ENCODE measurements around the gene RANBP3L.

The RANBP3L gene

DNA sequence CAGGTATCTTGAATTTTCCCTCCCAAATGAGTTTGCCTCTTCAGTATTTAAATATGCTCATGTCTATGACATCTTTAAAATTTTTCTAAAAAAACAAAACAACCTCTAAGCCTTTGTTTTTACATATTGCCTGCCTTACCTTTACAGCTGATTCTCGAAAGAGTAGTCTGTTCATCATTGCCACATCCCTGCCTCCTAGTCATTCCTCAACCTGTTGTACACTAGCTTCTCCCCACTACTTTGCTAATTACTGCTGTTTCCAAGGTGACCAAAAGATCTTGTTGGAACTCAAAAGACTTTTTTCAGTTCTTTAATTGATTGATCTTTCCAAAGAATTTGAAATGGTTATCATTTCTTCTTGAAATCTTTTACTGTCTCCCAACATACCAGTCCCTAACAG is 58.0 kb downstream of the RANBP3L start:
- DNase-seq (ENCODE audit: low read depth in 2 of 2), result no peak

DNA sequence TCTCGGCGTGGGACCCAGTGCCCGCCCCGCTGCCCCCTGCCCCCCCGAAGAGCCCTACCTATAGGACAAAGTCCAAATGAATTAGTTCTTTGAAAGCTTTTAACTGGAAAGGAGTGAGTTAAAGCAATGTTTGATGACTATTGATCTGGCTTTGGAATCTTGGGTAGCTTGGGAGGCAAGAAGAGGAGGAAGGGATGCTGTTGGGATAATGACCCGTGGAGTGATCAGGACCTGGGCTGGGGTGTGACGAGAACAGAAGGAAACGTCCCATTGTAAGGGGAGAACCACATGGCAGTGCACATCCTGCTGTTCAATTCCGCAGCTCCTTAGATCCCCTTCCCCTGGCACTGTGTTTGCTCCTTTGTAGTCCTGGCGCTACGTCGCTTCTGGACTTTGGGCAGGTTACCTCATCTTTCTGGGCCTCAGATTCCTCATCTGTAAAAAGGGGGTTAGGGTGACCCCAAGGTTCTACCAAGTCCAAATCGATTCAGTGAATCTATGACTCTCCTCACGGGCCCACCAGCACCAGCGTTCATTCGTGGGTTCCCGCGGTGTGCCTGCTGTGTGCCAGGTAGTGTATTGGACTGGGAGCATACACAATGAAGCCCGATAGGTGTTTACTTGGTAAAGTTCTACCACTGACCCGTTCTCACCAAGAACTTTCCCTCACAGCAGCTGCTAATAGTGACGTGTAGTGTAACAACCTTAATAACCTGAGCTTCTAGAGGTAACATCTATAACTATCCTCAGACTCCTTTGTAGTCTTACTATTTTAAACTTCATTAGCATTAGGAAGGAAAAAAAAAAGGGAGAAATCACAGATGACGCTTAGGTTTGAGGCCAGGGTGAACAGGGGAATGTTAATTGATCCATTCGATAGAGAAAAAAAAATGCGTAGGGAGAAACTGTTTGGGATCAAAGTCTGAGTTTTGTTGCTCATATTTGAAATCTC is 58.9 kb downstream of the RANBP3L start:
- DNase-seq (ENCODE audit: low read depth in 2 of 2), result no peak

DNA sequence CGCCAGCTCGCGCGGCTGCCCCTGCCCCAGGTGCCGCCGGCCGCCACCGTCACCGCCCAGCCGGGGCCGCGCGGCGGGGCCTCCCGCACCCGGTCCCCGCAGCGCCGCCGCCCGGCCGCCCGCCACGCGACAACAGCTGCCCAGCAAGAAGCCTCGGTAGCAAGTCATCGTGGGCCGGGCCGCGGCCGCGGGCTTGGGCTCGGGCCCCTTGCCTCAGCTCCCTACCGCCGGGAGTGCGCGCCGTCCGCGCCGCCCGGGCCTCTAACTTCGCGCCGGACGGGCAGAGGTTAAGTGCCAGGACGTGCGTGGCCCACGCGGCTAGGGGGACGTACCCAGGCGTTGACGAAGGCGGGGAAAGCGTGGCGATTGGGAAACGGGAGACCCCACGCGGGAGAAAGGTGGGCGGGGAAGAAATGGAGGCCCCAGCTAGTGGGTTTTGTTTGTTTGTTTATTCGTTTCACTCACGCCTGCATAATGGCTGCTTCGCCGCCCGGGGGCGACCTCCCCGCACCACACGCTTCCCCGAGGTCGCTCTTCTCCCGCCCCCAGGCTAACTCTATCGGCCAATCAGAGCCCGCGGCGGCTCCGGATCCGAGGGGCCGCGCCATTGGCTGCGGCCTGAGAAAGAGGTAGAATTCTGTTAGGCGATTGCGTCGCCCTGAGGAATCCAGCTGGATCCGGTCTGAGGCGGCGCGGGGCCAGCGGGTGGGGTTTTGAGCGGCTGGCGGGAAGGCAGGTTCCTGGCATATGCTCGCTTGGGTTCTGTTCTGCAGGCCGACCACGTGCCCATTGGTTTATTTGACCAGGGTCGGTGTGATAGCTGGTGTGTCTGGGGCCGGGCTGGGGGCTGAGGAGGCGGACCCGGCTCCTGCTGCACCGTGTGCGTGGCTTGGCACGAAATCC is 59.8 kb downstream of the RANBP3L start, which contains the start of gene NADK2:
TSS of gene NADK2 (minus strand) at position 295 of the 903 bp plus-strand sequence. CDS start at position 168, 127 bp downstream.
- peak; percentile 87 for DNase-seq (ENCODE audit: low read depth in 2 of 2)

DNA sequence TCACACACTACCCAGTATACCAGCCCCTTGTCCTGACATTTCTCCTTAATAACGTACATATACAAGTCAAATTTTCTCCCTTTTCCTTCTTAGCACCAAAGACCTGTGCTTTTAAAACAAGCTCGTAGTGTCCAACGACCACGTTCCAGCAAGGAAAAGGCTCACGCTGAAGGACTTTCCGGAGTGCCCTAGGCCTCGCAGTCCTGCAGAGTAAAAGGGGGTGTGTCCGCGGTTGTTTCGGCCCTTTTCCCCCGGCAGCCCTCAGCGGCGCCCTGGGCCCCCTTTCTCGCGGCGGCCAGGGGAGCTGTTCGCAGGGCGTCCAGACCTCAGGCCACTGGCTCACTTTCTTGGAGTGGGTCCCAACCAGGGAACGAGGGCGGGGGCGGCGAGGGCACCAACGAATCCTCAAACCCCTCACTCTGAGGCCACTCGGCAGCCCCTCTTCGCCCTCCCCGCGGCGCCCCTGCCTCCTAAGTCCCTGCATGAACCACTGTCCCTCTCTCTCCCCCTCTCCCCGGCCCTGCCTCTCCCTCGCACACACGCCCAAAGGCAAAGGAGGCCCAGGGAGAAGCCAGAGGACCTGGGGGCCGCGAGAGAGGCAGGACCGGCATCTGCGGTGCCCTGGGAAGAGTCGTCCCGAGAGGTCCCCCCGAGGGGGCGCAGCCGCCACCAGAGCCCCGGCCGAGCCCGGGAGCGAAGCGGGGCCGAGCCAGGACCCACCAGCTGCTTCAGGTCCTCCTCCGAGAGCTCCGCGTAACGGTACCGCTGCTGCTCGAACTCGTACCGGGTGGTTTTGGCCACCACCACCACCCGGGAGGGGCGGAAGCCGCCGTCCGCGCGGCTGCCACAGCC is 60.7 kb downstream of the RANBP3L start:
- DNase-seq (ENCODE audit: low read depth in 2 of 2), result peak in 1 of 2 donors; percentile 20

DNA sequence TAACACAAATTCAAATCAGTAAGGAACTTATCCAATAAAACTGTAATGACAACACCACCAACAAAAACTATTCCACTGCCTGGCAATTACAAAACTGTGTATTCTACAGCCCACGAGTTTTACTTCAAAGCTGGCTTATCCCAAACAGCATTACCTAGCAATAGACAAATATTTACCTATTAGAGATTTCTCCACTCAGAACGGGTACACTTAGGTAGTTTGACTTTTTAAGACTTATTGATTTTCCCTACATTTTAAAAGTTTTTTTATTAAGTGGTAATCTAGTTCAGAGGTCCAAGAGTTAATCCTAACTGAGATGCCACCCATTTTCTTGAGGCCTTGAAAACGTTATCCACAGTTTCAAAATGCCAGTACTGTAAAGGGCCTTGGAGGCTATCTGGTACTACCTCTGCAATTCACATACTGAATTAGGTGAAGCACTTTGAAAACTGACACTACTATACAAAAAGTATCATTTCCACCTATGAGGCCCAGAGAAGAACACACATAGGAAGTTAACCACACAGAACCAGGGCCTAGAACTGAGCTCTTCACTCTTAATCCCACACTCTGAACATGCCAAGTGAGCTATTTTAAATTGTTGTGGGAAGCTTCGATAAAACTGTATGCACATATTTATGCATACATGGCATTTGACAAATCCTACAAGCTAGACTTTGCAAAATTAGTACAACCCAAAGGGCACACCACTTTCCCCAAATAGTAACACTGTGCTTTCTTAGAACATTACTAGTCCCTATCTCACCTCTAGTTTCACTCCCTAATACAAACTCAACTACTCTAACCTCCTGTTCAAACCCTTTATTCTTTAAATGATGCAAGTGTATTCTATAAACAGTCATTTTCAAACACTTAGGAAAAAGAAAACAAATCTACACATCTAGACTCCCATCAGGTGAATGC is 62.1 kb downstream of the RANBP3L start:
- no peak for DNase-seq (ENCODE audit: low read depth in 2 of 2)

DNA sequence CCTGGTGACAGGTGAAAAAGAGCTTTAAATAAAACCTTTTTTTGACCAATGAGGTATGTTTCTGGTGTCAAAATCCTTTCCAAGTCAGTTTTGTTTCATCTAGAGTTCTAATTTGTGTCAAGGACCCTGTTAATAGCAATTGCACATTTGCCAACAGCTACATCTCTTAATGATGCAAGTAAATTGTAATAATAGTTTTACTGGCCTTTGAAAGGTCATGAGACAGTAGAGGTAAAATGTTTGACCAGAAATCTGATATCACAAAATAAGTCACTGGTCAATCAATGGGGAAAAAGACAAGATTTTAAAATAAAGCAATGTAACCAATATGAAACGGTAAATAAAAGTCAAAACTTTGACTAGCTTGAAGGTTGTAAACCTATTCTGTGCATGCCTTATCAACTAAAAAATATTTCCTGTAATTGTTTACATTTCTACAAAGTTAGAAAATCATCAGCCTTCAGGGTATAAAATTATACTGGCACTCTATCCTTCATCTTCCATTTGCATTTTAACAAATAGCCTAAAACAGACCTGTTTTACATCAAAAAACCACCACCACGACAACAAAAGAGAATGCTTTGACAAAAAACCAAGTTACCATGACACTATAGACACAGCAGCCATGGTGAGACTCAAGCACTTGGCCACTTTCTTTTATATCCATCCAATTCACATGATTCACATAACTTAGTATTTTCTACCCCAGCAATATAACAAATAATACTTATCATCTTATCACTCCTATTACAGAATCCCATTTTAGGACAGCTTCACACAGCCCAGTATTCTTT is 63.0 kb downstream of the RANBP3L start:
- DNase-seq (ENCODE audit: low read depth in 2 of 2), result no peak

DNA sequence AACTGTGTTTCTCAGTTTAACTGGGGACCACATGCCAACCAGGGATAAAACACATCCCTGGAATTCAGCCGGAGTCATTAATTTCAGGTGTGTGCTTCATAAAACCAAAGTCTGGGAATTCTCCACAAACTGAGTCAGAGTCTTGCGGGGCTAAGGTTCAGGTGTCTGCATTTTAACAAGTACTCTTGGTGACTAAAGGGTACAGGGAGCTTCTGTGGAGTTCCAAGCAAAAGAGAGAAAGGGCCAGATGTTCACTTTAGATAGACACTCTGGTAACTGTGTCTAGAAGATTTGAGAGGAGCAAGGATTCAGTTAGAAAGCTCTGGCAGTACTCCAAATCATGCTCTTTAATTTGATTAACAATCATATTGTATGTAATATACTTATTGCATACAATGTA is 64.0 kb downstream of the RANBP3L start:
- no peak for DNase-seq (ENCODE audit: low read depth in 2 of 2)

DNA sequence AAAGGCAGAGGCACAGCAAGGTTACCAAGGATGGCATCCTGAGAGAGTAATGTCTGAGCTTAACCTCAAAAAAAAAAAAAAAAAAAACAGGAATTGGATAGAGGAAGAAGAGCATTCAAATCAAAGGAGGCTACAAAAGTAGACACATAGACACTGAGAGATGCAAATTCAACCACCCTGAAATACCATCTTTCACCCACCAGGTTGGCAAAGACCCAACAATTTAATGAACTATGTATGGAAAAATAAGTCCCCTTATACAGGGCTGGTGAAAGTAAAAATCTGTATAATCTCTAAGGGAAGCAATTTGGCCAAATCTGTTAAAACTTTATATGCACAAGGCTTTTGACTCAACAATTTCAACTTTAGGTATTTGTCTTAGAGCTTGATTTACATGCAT is 64.9 kb downstream of the RANBP3L start:
- DNase-seq (ENCODE audit: low read depth in 2 of 2), result no peak

DNA sequence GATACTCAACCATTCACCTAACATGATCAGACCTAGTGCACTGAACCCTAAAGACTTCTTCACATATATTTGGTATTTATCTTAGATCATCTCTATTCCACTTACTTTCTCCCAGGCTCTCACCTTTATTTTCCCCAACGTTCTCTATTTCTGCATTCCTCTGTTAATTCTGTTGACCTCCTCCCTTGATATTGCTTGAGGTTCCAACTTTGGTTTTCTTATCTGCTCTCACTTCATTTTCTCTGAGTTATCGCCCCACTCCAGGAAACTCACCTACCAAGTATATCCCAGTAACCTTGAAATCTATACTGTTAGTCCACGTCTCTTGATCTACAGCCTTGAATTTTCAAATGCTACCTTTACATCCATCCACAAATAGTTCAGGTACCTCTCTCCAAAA is 69.2 kb downstream of the RANBP3L start:
- DNase-seq (ENCODE audit: low read depth in 2 of 2), result no peak

DNA sequence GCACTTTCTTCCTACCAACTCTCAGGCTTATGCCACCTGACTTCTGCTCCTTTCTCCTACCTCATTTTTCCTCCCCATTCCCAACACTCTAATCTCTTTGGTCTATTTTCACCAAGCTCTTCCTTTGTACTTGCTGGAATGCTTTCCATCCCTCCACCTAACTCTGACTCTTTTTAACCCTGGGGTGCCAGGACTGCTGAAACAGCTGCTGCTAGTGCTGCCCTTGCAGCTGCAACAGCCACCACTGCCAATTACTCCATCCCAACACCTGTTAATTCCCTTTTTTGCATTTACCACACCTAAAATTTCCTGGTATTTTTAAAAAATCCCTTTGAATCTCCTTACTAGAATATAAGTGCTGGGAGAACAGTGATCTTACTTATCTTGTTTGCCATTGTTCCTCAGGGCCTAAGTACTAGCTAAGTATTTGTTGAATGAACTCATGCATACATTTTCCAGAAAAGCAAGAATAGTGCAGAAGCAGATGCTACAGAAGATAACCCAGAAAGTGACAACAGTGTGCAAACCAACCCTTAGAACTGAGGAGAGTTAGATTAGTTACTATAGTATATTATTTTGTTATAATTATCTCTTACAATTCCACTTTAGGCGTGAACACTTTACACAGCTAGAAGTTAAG is 71.4 kb downstream of the RANBP3L start:
- DNase-seq (ENCODE audit: low read depth in 2 of 2), result no peak

DNA sequence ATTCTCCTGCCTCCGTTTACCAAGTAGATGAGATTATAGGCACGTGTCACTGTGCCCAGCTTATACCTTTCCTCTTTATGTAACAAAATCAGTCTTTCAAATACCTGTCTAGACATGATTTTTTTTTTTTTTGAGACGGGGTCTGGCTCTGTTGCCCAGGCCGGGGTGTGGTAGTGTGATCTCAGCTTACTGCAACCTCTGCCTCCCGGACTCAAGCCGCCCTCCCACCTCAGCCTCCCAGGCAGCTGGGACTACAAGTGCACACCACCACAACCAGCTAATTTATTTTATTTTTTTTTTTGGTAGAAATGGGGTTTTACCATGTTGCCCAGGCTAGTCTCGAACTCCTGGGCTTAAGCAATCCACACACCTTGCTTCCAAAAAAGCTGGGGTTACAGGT is 73.2 kb downstream of the RANBP3L start:
- DNase-seq (ENCODE audit: low read depth in 2 of 2), result no peak

DNA sequence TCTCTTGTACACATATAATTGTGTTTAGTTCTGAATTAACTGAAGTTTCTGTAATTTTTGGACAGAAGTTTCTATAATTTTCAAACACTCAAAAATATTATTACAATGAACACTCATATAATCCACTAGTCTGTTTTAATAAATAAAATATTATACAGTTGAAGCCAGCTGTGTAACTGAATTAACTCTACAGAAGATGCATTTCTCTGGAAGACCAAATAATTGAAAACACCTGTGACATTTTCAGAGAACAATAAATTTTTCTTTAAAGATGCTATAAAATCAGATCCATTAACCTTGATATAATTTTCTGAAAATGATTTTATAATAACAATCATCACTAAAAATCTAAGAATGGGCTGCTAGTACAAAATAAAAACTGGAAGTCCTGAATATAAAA is 74.7 kb downstream of the RANBP3L start:
- no peak for DNase-seq (ENCODE audit: low read depth in 2 of 2)

DNA sequence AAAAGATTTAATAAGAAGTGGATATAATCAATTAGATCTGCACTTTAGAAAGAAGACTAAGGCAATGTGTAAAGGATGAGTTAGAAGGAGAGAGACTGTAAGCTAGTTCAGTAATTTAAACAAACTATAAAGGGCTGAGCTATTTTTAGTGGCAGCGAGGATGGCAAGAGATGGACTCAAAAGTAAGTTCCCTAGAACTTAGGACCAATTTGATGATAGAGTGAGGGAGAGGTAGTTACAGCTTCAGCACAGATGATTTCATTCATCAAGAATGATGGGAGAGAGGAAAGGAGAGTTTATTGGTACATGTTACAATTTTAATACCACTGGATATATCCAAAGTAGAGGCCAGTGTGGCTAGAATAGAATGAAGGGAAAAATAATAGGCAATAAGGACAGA is 79.1 kb downstream of the RANBP3L start:
- no peak for DNase-seq (ENCODE audit: low read depth in 2 of 2)

DNA sequence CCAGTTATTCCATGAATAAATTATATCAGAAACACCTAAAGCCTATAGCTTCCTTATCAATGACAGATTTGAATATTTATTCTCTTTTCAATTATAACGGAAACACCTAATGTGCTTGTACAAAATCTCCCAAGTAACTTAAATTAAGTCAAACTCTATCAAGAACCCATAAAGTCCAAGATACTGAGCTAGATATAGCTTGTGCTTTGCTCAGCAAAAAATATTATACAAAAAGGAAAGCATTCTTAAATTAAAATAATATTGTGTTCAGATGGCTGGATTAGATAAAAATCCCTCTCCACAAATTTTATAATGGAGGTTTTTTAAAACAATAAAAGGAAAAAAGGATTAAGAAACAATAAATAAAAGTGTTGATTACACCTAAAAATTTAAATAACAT is 83.7 kb downstream of the RANBP3L start:
- DNase-seq (ENCODE audit: low read depth in 2 of 2), result no peak

DNA sequence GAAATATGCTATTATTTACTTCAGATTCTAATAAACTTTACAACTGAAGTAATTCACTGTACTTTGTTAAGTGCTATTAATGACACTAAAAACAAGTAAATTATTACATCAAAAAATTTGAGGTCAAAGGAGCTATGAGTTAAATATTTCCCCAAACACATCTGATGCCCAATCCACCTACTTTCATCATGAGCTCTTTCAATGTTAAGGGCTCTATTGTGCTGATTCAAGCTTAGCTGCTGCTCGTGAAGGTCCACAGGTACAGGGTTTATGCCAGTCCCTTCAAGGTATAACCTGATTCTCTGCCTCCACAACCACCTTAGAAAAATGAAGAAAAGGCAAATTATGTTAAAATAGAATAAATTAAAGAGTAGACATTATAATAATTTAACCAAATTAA is 84.1 kb downstream of the RANBP3L start:
- DNase-seq (ENCODE audit: low read depth in 2 of 2), result no peak

DNA sequence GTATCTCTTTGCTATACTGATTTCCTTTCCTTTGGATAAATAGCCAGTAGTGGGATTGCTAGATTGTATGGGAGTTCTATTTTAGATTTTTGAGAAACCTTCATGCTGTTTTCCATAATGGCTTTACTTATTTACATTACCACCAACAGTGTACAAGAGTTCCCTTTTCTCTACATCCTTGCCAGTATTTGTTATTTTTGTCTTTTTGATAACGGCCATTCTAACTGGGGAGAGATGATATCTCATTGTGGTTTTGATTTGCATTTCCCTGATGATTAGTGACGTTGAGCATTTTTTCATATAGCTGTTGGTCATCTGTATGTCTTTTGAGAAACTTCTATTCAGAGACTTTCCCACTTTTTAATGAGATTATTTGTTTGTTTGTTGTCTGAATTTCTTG is 85.8 kb downstream of the RANBP3L start:
- no peak for DNase-seq (ENCODE audit: low read depth in 2 of 2)

DNA sequence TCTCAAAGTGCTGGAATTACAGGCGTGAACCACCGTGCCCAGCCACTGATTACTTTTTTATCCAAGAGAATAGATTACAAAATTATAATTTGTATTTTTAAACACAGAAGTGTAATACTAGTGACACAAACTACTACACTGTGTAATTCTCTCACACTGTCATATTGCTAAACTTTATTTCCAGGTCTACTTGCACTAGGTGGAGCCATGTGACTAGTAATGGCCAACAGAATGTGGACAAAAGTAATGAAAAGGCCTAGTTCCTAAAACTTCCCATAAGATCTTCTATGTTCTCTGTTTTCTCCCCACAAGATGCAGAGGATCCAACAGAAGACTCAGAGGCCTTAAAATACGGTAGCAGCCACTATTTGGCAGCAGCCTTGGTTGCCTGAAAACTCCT is 87.3 kb downstream of the RANBP3L start:
- DNase-seq (ENCODE audit: low read depth in 2 of 2), result no peak

DNA sequence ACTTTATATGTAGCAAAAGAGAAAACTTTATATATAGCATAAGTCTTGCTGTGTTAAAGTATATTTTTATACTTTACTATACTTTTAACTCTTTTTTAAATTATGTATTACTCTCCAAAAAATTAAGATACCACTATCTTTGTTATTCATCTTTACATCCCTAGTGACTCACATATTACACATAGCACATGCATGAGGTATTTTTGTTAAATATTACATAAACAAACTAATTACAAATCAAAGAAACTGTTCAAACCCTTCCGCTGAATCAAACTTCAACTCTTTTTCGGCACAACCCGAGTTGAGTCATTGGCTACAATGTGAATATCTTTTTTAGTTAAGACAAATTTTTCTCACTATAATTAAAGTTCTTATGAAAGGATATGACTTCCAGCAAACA is 92.0 kb downstream of the RANBP3L start:
- DNase-seq (ENCODE audit: low read depth in 2 of 2), result no peak

DNA sequence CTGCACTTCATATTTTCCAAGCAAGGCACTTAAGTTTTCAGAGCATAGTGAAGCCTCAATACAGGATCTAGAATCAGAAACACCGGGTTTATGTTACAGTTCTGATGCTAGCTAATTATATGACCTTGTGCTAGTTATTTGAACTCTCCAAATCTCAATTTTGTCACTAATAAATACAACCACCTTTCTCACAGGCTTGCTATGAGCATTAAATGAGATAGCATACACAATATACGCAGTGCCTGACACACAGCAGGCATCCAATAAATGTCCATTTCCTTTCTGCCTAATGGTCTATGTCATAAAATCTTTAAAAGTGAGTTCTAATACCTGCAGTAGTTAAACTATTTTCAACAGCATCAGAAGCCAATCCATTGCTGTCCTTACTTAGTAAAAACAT is 92.9 kb downstream of the RANBP3L start:
- DNase-seq (ENCODE audit: low read depth in 2 of 2), result no peak

All from stimulated activated CD4-positive, alpha-beta T cell treated with anti-CD3 and anti-CD28 coated beads, Interleukin-15, amount 100 ng/mL, for 48 hours (primary cell).